ENCODE data around the gene ABCC12. TPM values are rescaled to one million over a fixed set of nuclear protein-coding genes. Genes with fewer than 3 reads are reported as not detected.

The ABCC12 gene
- total and polyA plus RNA-seq, 2 donors from 2014 or later, result not detected

GRCh38 chr16:48201515-48202201, 45.9 kb upstream of the ABCC12 start:
- no peak for FAIRE-seq
- H3K4me3 ChIP-seq (ENCODE audit: low read length in 3 of 3), result no peak overlapping the region
- no peaks in the 10 kb centered on the region for H3K27me3 ChIP-seq (ENCODE audit: control insufficient read depth, insufficient read depth, low read length)
- intact Hi-C loops (cut with DNase I), result no loop called here
- no peaks in the 10 kb centered on the region for H3K9me3 ChIP-seq (ENCODE audit: control insufficient read depth in 2 of 3, insufficient read depth in 1 of 3, low read length in 3 of 3)
- no peak overlapping the region for H3K9ac ChIP-seq (ENCODE audit: low read length in 3 of 3)
- TF ChIP-seq, protein P1, sequence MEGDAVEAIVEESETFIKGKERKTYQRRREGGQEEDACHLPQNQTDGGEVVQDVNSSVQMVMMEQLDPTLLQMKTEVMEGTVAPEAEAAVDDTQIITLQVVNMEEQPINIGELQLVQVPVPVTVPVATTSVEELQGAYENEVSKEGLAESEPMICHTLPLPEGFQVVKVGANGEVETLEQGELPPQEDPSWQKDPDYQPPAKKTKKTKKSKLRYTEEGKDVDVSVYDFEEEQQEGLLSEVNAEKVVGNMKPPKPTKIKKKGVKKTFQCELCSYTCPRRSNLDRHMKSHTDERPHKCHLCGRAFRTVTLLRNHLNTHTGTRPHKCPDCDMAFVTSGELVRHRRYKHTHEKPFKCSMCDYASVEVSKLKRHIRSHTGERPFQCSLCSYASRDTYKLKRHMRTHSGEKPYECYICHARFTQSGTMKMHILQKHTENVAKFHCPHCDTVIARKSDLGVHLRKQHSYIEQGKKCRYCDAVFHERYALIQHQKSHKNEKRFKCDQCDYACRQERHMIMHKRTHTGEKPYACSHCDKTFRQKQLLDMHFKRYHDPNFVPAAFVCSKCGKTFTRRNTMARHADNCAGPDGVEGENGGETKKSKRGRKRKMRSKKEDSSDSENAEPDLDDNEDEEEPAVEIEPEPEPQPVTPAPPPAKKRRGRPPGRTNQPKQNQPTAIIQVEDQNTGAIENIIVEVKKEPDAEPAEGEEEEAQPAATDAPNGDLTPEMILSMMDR (IDR thresholded peaks at IDR 0.05; ENCODE audit: borderline replicate concordance, extremely low read depth, insufficient read depth), result no peak
- no peak for DNase-seq
- H3K27ac ChIP-seq (ENCODE audit: low read depth in 2 of 2, low read length in 2 of 2), result no peak overlapping the region
- no peaks in the 10 kb centered on the region for H3K36me3 ChIP-seq (ENCODE audit: control insufficient read depth in 2 of 3, insufficient read depth in 3 of 3, low read length in 3 of 3)
- H3K4me1 ChIP-seq (ENCODE audit: control insufficient read depth in 2 of 3, insufficient read depth in 2 of 3, low read depth in 1 of 3, low read length in 3 of 3), result no peaks in the 10 kb centered on the region

DNA sequence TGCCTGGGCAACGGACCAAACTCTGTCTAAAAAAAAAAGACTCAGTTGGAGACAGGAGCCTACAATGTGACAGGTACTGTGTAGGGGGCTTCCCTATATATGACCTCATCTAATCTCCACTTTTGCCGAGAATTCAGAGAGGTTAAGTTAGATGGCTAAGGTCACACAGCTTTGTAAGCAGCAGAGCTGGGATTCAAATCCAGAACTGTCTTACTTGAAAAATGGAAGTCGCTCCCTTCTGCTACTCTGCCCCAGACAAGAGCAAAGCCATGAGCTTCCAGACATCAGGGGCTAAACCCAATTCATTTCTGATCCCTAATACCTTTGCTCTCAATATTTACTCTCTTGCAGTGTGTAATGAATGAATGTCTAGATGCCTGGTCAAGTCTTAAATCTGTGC, 41.5 kb upstream of the ABCC12 start:
- Histone ChIP-seq H3K4me3 (ENCODE audit: low read length in 3 of 3) (no peak overlapping the region), H3K9me3 (ENCODE audit: control insufficient read depth in 2 of 3, insufficient read depth in 1 of 3, low read length in 3 of 3) (no peaks in the 10 kb centered on the region), H3K27ac (ENCODE audit: low read depth in 2 of 2, low read length in 2 of 2) (no peak overlapping the region), H3K36me3 (ENCODE audit: control insufficient read depth in 2 of 3, insufficient read depth in 3 of 3, low read length in 3 of 3) (no peaks in the 10 kb centered on the region), H3K4me1 (ENCODE audit: control insufficient read depth in 2 of 3, insufficient read depth in 2 of 3, low read depth in 1 of 3, low read length in 3 of 3) (no peaks in the 10 kb centered on the region), H3K27me3 (ENCODE audit: control insufficient read depth, insufficient read depth, low read length) (no peaks in the 10 kb centered on the region), H3K9ac (ENCODE audit: low read length in 3 of 3) (no peak overlapping the region)
- intact Hi-C loops (cut with DNase I), result no loop called here
- TF ChIP-seq, protein P1 (IDR thresholded peaks at IDR 0.05; ENCODE audit: borderline replicate concordance, extremely low read depth, insufficient read depth), result no peak
- DNase-seq, result no peak
- FAIRE-seq, result no peak

GRCh38 chr16:48194828-48195556, 39.2 kb upstream of the ABCC12 start:
- Histone ChIP-seq H3K36me3 (ENCODE audit: control insufficient read depth in 2 of 3, insufficient read depth in 3 of 3, low read length in 3 of 3) (no peaks in the 10 kb centered on the region), H3K27ac (ENCODE audit: low read depth in 2 of 2, low read length in 2 of 2) (no peak overlapping the region), H3K9ac (ENCODE audit: low read length in 3 of 3) (no peak overlapping the region), H3K27me3 (ENCODE audit: control insufficient read depth, insufficient read depth, low read length) (no peaks in the 10 kb centered on the region), H3K9me3 (ENCODE audit: control insufficient read depth in 2 of 3, insufficient read depth in 1 of 3, low read length in 3 of 3) (no peaks in the 10 kb centered on the region), H3K4me1 (ENCODE audit: control insufficient read depth in 2 of 3, insufficient read depth in 2 of 3, low read depth in 1 of 3, low read length in 3 of 3) (no peaks in the 10 kb centered on the region), H3K4me3 (ENCODE audit: low read length in 3 of 3) (no peak overlapping the region)
- TF ChIP-seq, protein P1 (IDR thresholded peaks at IDR 0.05; ENCODE audit: borderline replicate concordance, extremely low read depth, insufficient read depth), result no peak
- peak in 2 of 5 donors; percentile 31 to 57 for DNase-seq
- intact Hi-C loops (cut with DNase I), result no loop called here
- no peak for FAIRE-seq
